ENCODE measurements around the gene PPM1H.

GRCh38 chr12:62618319-62618718 is 316.6 kb downstream of the PPM1H start:
- TF ChIP-seq CTCF (IDR thresholded peaks at IDR 0.05) (no peak), POLR2A (IDR thresholded peaks at IDR 0.05) (no peak)

Measured in lower leg skin (tissue), 3 donors.